ENCODE results near the gene VPS33B. TPM values are rescaled to one million over a fixed set of nuclear protein-coding genes. Genes with fewer than 3 reads are reported as not detected.

VPS33B gene
- total and polyA plus RNA-seq, 2 of the 13 experiments (the other 11 are each of a cell fraction or from before 2014, with no cell fraction given) = 15.8 to 16.5 TPM

GRCh38 chr15:90954712-90955623, 67.4 kb downstream of the VPS33B start, which contains the start of gene RCCD1 (continued):
- peak; percentile 67; the same call in 1 of the 2 replicates for TF ChIP-seq ZNF512B (CRISPR knock-in tag; IDR thresholded peaks at IDR 0.05; ENCODE audit: borderline replicate concordance)
- no peak; the same call in 1 of the 2 replicates for TF ChIP-seq IRX3 (CRISPR knock-in tag; IDR thresholded peaks at IDR 0.05; ENCODE audit: borderline replicate concordance, low read depth)
- no peak for TF ChIP-seq DPF2 (CRISPR knock-in tag; IDR thresholded peaks at IDR 0.05; ENCODE audit: borderline replicate concordance, low read depth)
- no peak for TF ChIP-seq ZHX2 (IDR thresholded peaks at IDR 0.05; ENCODE audit: low read depth)
- peak; percentile 64; the same call in 1 of the 2 replicates for TF ChIP-seq ZHX2 (CRISPR knock-in tag; IDR thresholded peaks at IDR 0.05; ENCODE audit: borderline replicate concordance)
- TF ChIP-seq ZNF407 (CRISPR knock-in tag; IDR thresholded peaks at IDR 0.05; ENCODE audit: not compliant biosample characterization) = peak; percentile 70
- no peak for TF ChIP-seq MZF1 (CRISPR knock-in tag; IDR thresholded peaks at IDR 0.05; ENCODE audit: borderline replicate concordance)
- no peak for TF ChIP-seq SUZ12 (IDR thresholded peaks at IDR 0.05; ENCODE audit: low read depth, low read length)
- TF ChIP-seq RAD21 (CRISPR knock-in tag; IDR thresholded peaks at IDR 0.05) = 0 out of 2 replicates have a peak, but pooled peaks have one; percentile 9
- TF ChIP-seq ZNF619 (CRISPR knock-in tag; IDR thresholded peaks at IDR 0.05) = peak; percentile 87
